ENCODE measurements around the gene VWCE.
"Not testable (repeated sequence)": the region's sequence is repeated elsewhere in the genome, so short reads cannot be mapped to it uniquely, and the experiment has no call there.

The VWCE gene

DNA sequence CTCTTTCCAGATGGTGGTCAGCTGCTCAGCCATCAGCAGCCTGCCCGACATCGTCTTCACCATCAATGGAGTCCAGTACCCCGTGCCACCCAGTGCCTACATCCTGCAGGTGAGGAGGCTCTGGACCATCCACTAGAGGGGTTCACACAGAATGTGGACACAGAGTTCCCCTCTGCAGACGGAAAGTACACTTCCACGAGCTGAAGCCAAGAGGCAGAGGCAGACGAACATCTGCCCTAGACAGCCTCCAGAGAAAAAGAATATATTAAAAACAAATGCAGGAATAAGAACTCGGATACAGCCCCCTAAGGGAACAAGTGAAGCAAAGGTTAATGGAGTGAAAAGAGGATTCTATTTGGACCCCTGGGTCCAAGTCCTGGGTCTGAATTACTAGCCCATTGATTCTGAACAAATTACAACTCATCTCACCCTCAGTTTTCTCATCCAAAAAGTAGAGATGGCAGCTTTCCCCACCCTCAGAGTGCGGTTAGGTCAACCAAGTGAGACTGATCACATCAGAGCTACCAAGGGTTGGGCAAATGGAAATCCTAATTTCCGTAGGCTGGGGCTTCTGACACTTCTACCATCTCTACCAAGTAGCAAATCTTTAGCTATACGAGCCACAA, 83.7 kb downstream of the VWCE start:
- not testable (repeated sequence) for DNase-seq (ENCODE audit: low read depth)

DNA sequence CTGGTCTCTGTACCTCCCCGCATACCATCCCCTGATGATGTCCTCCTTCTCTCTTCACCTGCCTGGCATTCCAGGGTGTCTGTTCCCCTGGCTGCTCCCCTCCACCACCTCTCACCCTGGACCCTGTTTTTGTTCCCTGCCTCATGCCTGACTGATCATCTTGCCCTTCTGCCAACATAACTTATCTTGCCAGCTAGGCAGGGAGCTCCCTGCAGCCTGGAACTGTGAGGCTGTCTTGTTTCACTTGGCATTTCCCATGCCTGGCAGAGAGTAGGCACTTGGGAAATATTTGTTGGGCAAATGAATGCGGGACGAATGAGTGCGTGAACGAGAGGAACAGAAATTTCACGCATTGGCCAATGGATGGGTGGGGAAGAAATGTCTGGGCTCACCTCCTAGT, 84.5 kb downstream of the VWCE start:
- DNase-seq (ENCODE audit: low read depth): not testable (repeated sequence)

Measured in stimulated activated CD8-positive, alpha-beta memory T cell treated with anti-CD3 and anti-CD28 coated beads, Interleukin-4, amount 100 ng/mL, for 24 hours (primary cell).